Germinal center (tissue), 1 donor: ENCODE measurements around the gene C10orf53.
"Not testable (repeated sequence)": the region's sequence is repeated elsewhere in the genome, so short reads cannot be mapped to it uniquely, and the experiment has no call there.

Experiments
- DNase-seq: peaks from one replicate; pipeline ENCODE4 v3.0.0; 2012; ENCODE audit warnings: mixed read lengths, low spot score

C10orf53 gene

GRCh38 chr10:49652421-49653272 is 26.8 kb upstream of the C10orf53 start:
- no peak for DNase-seq

DNA sequence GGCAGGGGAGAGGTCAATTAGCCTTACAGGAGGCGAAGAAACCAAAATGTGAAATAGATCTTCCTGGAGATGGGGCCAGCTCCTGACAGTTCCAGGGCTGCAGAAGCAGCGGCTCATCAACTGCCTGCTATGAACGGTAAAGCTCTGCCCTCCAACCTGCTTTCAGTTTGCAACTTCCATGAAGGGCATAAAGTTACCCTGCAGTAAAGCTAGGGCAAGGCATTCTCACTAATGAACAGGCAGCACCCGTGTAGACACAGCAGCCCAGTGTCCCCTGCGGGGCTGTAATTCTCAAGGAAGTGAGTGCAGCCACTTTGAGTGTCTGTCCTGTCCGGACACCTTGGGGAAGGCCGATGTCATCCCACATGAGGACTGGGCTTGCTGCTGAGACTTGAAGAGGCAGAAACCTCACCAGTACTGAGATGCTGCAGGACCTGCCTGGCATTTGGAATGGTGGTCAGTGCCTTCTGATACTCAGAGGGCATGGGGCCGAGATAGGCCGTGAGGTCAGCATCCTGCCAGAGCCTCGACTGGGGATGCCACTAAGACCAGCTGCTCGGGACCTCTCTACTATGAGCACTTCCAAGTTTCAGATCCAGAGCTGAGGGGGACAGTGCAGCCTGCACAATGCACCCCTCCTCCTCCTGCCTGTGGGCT is 26.1 kb upstream of the C10orf53 start:
- no peak for DNase-seq

GRCh38 chr10:49654036-49654693 is 25.3 kb upstream of the C10orf53 start:
- DNase-seq: no peak

DNA sequence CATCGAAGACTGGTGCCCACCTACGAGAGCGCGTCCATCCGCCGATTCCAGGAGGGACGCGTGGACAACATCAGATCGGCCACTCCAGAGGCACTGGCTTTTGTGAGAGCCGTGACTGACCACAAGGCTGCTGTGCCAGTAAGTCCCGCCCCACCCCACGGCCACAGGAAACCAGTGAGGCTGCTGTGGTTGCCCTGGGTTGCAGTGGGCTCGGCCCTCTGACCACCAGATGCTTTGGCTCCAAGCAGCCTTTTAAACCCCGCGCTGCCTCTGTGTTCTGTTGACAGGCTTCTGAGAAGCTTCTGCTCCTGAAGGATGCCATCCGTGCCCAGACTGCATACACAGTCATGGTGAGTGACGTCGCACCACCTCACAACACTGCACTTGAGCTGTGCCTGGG is 24.4 kb upstream of the C10orf53 start:
- DNase-seq: no peak

DNA sequence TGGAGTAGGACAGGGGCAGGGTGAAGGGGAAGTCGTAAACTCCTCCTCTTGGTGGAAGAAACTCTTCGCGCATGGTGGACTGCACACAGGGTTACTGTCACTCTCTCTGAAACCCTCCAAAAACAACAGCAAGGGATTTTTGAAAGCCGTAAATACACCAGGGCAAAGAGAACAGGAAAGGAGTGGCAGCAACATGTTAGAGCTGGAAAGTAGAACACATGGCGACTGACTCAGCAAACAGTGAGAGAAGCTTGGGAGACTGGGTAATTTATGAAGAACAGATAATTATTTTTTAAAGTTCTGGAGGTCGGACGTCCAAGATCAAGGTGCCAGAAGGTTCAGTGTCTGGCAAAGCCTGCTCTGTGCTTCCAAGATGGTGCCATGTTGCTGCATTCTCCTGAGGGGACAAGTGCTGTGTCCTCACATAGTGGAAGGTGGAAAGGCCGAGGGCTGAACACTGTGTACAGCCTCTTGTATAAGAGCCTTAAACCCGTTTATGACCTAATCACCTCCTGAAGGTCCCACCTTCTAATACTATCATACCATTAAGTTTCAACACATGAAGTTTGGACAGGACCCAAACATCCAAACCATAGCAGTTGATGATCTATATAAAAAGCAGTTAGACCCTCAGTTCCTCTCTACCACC is 22.5 kb upstream of the C10orf53 start:
- no peak for DNase-seq

- no peak for DNase-seq
Observed at GRCh38 chr10:49657606-49658005, 21.8 kb upstream of the C10orf53 start.

GRCh38 chr10:49661140-49661856 is 18.2 kb upstream of the C10orf53 start:
- no peak for DNase-seq

DNA sequence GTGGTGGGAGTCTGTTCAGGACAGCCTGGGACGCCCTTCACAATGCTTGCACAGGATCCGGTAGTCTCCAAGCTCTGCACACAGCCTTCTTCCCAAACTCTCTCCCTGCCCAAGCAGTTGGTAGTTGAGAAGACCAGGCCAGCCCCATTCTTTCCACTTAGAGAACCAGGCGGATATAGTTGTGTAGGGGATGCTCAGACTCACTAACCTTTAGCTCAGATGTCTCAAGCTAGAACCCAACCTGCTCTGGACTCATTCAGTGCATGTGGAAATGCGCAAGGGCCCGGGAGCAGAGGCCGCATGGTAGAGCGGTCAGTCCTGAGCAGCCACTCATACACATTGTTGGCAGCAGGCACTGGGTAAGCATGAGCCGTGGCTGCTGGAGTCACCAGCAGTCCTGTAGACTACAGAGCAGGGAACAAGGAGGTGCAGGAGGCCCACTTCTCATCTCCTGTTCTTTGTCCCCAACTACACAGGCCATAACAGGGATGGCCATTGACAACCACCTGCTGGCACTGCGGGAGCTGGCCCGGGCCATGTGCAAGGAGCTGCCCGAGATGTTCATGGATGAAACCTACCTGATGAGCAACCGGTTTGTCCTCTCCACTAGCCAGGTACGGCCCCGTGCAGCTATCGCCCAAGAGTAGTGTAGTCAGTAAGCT is 17.2 kb upstream of the C10orf53 start:
- no peak for DNase-seq

GRCh38 chr10:49663596-49663995 is 15.9 kb upstream of the C10orf53 start:
- no peak for DNase-seq

DNA sequence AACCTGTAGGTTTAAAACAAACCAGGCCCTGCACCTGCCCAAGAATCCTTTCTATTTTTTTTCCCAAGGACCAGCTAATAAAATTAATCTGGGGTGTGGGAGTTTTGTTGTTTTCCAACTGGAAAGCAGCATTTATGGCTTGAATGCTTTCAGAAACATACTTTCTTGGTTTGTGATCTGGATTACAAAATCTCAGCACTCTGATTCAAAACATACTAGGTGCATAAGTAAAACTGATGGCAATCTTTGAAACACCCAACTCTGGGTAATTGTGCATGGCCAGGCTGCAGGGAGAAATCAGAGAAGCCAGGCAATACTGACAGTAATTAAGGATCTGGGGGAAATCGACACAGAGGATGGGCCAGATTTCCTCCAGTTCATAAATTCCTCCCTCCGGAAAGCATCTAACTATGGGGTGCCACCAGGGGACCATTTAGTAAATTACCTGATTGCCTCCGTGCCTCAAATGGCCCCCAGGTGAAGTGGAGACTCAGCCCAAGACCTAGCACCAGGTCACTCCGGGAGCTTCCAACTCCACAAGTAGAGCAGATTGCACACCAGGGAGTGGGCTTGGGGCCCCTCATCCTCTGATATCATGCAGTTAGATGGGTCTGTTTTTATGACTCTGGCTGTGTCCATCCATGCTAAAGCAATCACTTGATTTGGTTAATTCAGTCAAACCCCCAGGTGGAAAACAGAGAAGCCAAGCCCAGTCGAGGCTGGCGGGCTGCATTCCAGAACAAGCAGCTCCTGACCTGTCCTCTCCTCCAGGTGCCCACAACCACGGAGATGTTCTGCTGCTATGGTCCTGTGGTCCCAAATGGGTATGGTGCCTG is 15.2 kb upstream of the C10orf53 start:
- no peak for DNase-seq

- no peak for DNase-seq
Observed at GRCh38 chr10:49664842-49665355, 14.6 kb upstream of the C10orf53 start.

DNA sequence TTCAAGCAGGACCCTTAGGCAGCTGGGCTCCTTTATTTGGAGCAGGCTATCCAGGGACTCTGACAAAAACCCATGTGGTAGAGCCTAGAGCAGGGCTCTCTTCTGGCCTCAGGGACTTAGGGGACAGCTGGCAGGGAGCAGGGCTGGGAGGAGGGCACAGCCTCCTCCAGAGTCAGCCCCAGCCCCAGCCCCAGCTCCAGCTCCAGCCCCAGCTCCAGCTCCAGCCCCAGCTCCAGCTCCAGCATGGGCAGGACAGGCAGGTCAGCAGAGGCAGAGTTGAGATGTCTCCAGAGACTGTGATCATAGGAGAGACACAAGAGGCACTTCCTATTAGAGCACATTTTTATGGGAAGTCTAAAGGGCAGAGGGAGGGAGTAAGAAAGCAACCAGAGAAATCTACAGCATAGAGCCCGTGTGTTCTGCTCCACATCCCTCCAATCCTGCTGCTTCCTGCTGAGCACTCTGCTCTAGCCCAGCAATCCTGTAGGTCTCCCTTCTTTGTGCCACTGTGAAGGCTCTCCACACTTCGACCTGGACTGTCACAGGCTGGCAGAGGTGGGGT is 13.3 kb upstream of the C10orf53 start:
- DNase-seq: no peak

GRCh38 chr10:49666685-49667084 is 12.8 kb upstream of the C10orf53 start:
- DNase-seq: no peak

- no peak for DNase-seq
Observed at GRCh38 chr10:49667991-49668390, 11.5 kb upstream of the C10orf53 start.

DNA sequence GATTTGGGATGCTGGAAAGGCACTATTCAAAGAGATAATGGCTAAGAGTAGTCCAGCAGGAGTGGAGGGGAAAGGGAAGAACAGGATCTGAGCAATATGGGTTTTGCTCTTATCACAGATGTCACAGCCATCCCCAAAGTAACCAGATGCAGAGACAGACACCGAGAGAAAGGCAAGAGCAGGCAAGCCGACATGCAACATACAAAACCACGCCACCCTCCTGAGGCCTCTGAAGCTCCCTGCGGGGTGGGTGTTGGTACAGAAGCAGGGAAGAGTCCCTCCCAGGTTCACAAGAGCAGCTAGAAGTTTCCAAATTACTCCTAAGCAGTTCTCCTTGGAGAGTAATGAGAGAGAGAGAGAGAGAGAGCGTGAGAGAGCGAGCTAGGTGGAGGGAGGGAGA is 10.8 kb upstream of the C10orf53 start:
- no peak for DNase-seq

- DNase-seq: no peak
Observed at GRCh38 chr10:49678827-49679479, 498 bp upstream of the C10orf53 start.

GRCh38 chr10:49682449-49682848 is 3.0 kb downstream of the C10orf53 start:
- DNase-seq: not testable (repeated sequence)

GRCh38 chr10:49682879-49683278 is 3.4 kb downstream of the C10orf53 start:
- no peak for DNase-seq

- no peak for DNase-seq
Observed at GRCh38 chr10:49686651-49687050, 7.2 kb downstream of the C10orf53 start.
